ENCODE measurements around the gene SKI.

DNA sequence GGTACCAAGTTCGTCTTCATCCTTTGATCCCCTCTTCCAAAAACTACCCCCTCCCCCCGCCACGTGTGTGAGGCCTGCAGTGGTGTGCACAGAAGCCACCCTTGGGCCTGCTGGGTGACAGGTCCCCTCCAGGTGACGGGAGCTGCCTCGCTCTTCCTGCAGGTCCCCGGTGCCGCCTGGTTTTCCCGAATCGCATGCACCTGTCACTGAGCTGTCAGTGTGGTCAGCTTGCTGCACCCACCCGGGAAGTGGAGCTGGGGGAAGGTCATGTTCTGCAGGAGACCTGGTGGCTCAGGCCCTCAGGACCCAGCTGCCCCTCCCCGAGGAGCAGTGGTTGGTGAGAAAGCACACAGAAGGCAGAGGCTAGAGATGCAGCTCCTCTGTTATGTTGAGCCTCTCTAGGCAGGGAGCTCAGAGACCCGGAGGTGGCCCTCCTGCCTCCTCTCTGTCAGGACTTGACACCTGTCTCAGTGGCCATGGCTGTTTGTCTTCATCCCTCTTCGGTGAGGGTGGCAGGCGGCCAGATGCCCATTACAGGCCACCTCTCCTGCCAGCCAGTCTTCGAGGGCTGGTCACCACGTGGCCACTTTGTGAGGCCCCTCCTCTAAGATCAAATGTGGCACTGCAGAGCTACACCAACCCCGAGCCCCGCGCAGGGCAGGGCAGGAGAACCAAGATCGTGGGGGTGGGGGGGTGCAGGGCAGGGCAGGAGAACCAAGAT lies 60.9 kb downstream of the SKI start:
- TF ChIP-seq, protein P1, sequence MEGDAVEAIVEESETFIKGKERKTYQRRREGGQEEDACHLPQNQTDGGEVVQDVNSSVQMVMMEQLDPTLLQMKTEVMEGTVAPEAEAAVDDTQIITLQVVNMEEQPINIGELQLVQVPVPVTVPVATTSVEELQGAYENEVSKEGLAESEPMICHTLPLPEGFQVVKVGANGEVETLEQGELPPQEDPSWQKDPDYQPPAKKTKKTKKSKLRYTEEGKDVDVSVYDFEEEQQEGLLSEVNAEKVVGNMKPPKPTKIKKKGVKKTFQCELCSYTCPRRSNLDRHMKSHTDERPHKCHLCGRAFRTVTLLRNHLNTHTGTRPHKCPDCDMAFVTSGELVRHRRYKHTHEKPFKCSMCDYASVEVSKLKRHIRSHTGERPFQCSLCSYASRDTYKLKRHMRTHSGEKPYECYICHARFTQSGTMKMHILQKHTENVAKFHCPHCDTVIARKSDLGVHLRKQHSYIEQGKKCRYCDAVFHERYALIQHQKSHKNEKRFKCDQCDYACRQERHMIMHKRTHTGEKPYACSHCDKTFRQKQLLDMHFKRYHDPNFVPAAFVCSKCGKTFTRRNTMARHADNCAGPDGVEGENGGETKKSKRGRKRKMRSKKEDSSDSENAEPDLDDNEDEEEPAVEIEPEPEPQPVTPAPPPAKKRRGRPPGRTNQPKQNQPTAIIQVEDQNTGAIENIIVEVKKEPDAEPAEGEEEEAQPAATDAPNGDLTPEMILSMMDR (IDR thresholded peaks at IDR 0.05), result no peak
- no peak for TF ChIP-seq POLR2A (IDR thresholded peaks at IDR 0.05)
